Spleen (tissue), 11 donors: Measurements from ENCODE around the gene MCF2L. TPM values are rescaled to one million over a fixed set of nuclear protein-coding genes. Genes with fewer than 3 reads are reported as not detected.

Experiments
- DNase-seq: peaks from one replicate; pipeline ENCODE4 v3.0.0-alpha.2; 2020
- H3K27ac ChIP-seq, 8 donors: fragments of 200-600 bp; sonication (generic) in 7 of 8; 1 replicate in 4 of 8; 2 replicates in 4 of 8; pipeline versions ENCODE4 v1.5.0 to v1.8.0; 2016 to 2021; ENCODE audit warnings: inconsistent platforms in 4 of 8, mild to moderate bottlenecking in 4 of 8, moderate library complexity in 1 of 8
- H3K27me3 ChIP-seq, 7 donors: fragments of 200-600 bp; sonication (generic) in 6 of 7; replicated peaks in 1 of 7; 1 replicate in 4 of 7; 2 replicates in 3 of 7; pipeline versions ENCODE4 v1.5.0 to v1.8.0; 2016 to 2021; ENCODE audit warnings: inconsistent platforms in 3 of 7, mild to moderate bottlenecking in 1 of 7
- H3K36me3 ChIP-seq, 6 donors: fragments of 200-600 bp; sonication (generic) in 5 of 6; 1 replicate in 4 of 6; 2 replicates in 2 of 6; pipeline versions ENCODE4 v1.5.0 to v1.8.0; 2016 to 2021; ENCODE audit warnings: inconsistent platforms in 2 of 6
- H3K4me1 ChIP-seq, 6 donors: fragments of 200-600 bp; sonication (generic) in 5 of 6; 1 replicate in 3 of 6; 2 replicates in 3 of 6; pipeline versions ENCODE4 v1.5.0 to v1.8.0; 2016 to 2021; ENCODE audit warnings: inconsistent platforms in 3 of 6
- H3K4me3 ChIP-seq, 8 donors: fragments of 200-600 bp; sonication (generic) in 7 of 8; 1 replicate in 4 of 8; 2 replicates in 4 of 8; pipeline versions ENCODE4 v1.5.0 to v1.8.0; 2016 to 2021; ENCODE audit warnings: inconsistent platforms in 4 of 8, mild to moderate bottlenecking in 4 of 8, moderate library complexity in 2 of 8
- H3K9me3 ChIP-seq, 8 donors: fragments of 200-600 bp; sonication (generic) in 7 of 8; 1 replicate in 4 of 8; 2 replicates in 4 of 8; pipeline versions ENCODE4 v1.5.0 to v1.8.0; 2016 to 2021; ENCODE audit warnings: inconsistent platforms in 4 of 8
- CTCF ChIP-seq, 11 experiments: fragments of 200-600 bp in 7 of 11; fragments of 450-650 bp in 4 of 11; sonication (generic) in 4 of 11; IDR thresholded peaks in 8 of 11; conservative IDR thresholded peaks in 3 of 11; 1 replicate in 7 of 11; 2 replicates in 4 of 11; pipeline versions ENCODE4 v1.4.0 to v1.8.0; 2016 to 2021; ENCODE audit warnings: antibody characterized with exemption in 11 of 11, inconsistent platforms in 4 of 11, mild to moderate bottlenecking in 1 of 11
- POLR2A ChIP-seq, 3 donors: fragments of 450-650 bp; IDR thresholded peaks; one replicate each; pipeline ENCODE4 v1.5.1; 2017; ENCODE audit warnings: antibody characterized with exemption in 3 of 3, mild to moderate bottlenecking in 1 of 3
- POLR2AphosphoS5 ChIP-seq, 3 donors: sonication (generic); formaldehyde crosslinking; IDR thresholded peaks; one replicate each; pipeline ENCODE4 v1.5.1; 2017; ENCODE audit warnings: antibody characterized with exemption in 3 of 3
- WGBS, 5 donors: extraction: QIAGEN DNeasy Blood & Tissue Kit in 3 of 5; methylation state at CpG; one replicate each; pipeline versions ENCODE4 v1.1.5 to v1.1.7; 2013 to 2018; 5-methylcytosine and 5-hydroxymethylcytosine counted together
- intact Hi-C: fragments of 100-400 bp; cut with DNase I; formaldehyde crosslinking; loops from one replicate; pipeline ENCODE4 v1.15.0; 2023; ENCODE audit warnings: low total_unique reads
- polyA plus RNA-seq, 3 donors: library from polyadenylated mRNA; stranded (reverse); fragments of 200-250 nt; gene quantifications; one replicate each; pipeline ENCODE4 v1.2.1, GENCODE V29; 2013
- total RNA-seq, 7 donors: library from RNA; depleted of rRNA in 3 of 7; stranded (reverse); fragments of >200 nt in 3 of 7; fragmentation: NEBNext Ultra II Directional in 4 of 7; extraction: Animal tissue kit (Norgen Biotek cat#: 25700) in 4 of 7; gene quantifications; one replicate each; pipeline versions ENCODE4 v1.1.0 to v1.2.1, GENCODE V29; 2016 to 2021
- donor health status: healthy with polysubstance abuse.
- donor health status: DM: no; HTN: no; CAD: no; lungs with moderate emphysema.
- donor health status: DM: no; HTN: no; CAD: no.
- donor health status: Bipolar disorder and iron deficiency.
- donor health status: healthy.
- donor health status: DM: no; HTN: no; CAD: no.
- donor health status: DM: yes; HTN: yes; CAD: no.

Gene MCF2L
- total and polyA plus RNA-seq, 10 donors, result 4.3 to 21.4 (median 13.0) TPM

GRCh38 chr13:113027095-113027494, 58.1 kb downstream of the MCF2L start:
- no peak for DNase-seq
- H3K9me3 ChIP-seq, result no peaks in the 10 kb centered on the region
- H3K27me3 ChIP-seq, result peaks cover 0 to 19% (median 0%) of the 10 kb centered on the region in 7 donors
- 85 to 95% (median 92%) methylated on average over 13 of the region's 13 CpGs for WGBS, 5 donors
- no peaks in the 10 kb centered on the region for H3K36me3 ChIP-seq
- intact Hi-C loops, result no loop called here
- TF ChIP-seq POLR2A (IDR thresholded peaks at IDR 0.05), result no peak
- TF ChIP-seq CTCF (IDR thresholded peaks at IDR 0.05 in 8 of 11, conservative IDR thresholded peaks at IDR 0.05 in 3 of 11), result no peak
- TF ChIP-seq POLR2AphosphoS5 (IDR thresholded peaks at IDR 0.05), result no peak
- H3K27ac ChIP-seq, result no peak overlapping the region
- no peak overlapping the region for H3K4me3 ChIP-seq
- peaks cover 0 to 25% (median 15%) of the 10 kb centered on the region in 6 donors for H3K4me1 ChIP-seq

DNA sequence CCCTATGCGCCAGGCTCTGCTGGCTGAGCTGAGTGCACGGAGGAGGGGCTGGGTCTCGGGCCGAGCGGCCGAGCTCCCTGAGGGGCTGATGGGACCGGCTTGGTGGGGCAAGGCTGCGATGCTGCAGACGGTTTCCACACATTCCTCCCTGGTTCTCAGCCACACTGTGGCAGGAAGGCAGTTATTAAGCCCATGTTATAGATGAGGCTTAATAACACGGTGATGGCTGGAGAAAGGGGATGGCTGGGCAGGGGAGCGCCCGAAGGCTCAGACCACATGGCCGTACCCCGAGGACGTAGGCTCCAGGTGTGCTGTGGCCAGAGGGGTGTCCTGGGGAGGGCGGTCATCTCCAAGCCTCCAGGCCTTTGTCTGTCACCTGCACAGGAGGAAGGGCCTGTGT, 58.6 kb downstream of the MCF2L start:
- no peaks in the 10 kb centered on the region for H3K9me3 ChIP-seq
- 91 to 99% (median 93%) methylated on average over 12 to 16 of the region's 16 CpGs for WGBS, 5 donors
- H3K27ac ChIP-seq, result no peak overlapping the region
- peaks cover 0 to 21% (median 12%) of the 10 kb centered on the region in 6 donors for H3K4me1 ChIP-seq
- H3K36me3 ChIP-seq, result no peaks in the 10 kb centered on the region
- peaks cover 0 to 19% (median 0%) of the 10 kb centered on the region in 7 donors for H3K27me3 ChIP-seq
- intact Hi-C loops, result no loop called here
- TF ChIP-seq POLR2A (IDR thresholded peaks at IDR 0.05) (no peak), POLR2AphosphoS5 (IDR thresholded peaks at IDR 0.05) (no peak), CTCF (IDR thresholded peaks at IDR 0.05 in 8 of 11, conservative IDR thresholded peaks at IDR 0.05 in 3 of 11) (no peak)
- H3K4me3 ChIP-seq, result no peak overlapping the region
- DNase-seq, result no peak

DNA sequence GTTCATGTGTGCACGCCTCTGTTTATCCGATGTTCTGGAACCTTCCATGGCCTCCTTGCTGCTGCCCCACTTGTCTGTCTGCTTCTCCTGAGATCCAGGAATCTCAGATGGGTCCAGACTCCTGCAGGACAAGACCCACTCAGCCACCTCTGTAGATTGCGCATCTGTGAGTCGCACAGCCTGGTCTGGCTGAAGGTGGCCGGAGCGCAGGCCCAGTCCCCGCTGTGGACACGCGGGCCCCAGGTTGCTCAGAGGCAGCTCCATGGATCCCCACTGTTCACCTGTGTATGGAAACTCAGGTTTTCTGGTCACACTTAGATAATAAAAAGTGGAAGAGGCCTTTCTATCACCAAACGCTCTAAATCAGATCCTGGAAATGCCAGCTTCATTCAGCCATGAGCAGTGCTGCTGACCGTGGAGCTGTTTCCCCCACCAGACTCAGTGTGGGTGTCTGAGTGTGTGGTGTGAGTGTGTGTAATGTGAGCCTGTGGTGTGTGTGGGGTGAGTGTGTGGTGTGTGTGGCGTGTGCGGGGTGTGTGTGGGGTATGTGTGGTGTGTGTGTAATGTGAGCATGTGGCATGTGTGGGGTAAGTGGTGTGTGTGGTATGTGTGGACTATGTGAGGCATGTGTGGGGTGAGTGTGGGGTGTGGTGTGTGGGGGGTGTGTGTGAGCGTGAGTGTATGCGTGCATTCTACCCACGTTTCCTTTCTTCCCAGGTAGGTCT, 59.5 kb downstream of the MCF2L start:
- no peaks in the 10 kb centered on the region for H3K9me3 ChIP-seq
- no peak for DNase-seq
- no peak overlapping the region for H3K27ac ChIP-seq
- peaks cover 0 to 13% (median 5%) of the 10 kb centered on the region in 6 donors for H3K4me1 ChIP-seq
- intact Hi-C loops, result no loop called here
- no peak overlapping the region for H3K4me3 ChIP-seq
- no peaks in the 10 kb centered on the region for H3K36me3 ChIP-seq
- peaks cover 0 to 11% (median 0%) of the 10 kb centered on the region in 7 donors for H3K27me3 ChIP-seq
- 84 to 90% (median 86%) methylated on average over 14 to 16 of the region's 16 CpGs for WGBS, 5 donors
- TF ChIP-seq CTCF (IDR thresholded peaks at IDR 0.05 in 8 of 11, conservative IDR thresholded peaks at IDR 0.05 in 3 of 11) (no peak), POLR2A (IDR thresholded peaks at IDR 0.05) (no peak), POLR2AphosphoS5 (IDR thresholded peaks at IDR 0.05) (no peak)

DNA sequence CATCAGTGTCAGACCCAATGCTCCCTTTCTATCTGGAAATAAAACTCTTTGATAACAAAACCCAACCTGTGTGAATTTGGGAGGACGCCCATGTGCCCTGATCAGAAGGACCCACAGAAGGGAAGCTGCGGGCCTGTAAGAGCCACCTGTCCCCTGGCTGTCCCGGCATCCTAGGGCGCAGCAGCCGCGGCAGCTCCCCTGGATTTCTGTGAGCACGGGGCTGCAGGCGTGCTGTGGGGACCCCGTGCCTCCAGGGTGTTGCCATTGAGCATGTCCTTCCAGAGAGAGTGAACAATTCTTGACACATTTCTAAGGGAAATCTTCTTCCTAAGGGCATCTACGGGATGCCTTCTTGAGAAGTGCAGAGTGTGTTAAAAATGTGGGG, 60.0 kb downstream of the MCF2L start:
- Histone ChIP-seq H3K4me1 (peaks cover 0 to 8% (median 4%) of the 10 kb centered on the region in 6 donors), H3K27me3 (peaks cover 0 to 7% (median 0%) of the 10 kb centered on the region in 7 donors), H3K27ac (no peak overlapping the region), H3K4me3 (no peak overlapping the region), H3K9me3 (no peaks in the 10 kb centered on the region), H3K36me3 (no peaks in the 10 kb centered on the region)
- intact Hi-C loops, result no loop called here
- WGBS, 5 donors, result 81 to 93% (median 86%) methylated on average over 8 to 10 of the region's 10 CpGs
- DNase-seq, result no peak
- no peak for TF ChIP-seq POLR2AphosphoS5 (IDR thresholded peaks at IDR 0.05)
- TF ChIP-seq CTCF (IDR thresholded peaks at IDR 0.05 in 8 of 11, conservative IDR thresholded peaks at IDR 0.05 in 3 of 11), result no peak
- no peak for TF ChIP-seq POLR2A (IDR thresholded peaks at IDR 0.05)
